ENCODE measurements around the gene POFUT2.

DNA sequence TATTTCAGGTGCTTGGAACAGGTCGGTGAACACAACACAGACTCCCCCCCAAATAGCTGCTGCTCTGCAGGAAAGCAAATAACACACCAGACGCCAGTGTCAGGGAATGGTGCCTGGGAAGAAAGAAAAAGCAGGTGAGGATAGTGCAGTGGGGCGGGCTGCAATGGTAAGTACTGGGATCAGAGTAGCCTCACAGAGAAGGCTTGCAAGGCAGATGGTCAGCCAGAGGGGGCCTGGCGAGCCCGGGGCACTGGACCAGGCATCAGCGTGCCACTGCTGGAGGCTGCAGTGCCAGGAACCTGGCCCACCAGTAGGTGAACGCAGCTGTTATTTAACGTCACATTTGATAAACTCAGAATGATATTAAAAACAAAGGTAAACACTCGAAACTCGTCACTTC lies 60.0 kb downstream of the POFUT2 start:
- TF ChIP-seq POLR2A (IDR thresholded peaks at IDR 0.05): no peak
- TF ChIP-seq CTCF (IDR thresholded peaks at IDR 0.05 in 4 of 5, conservative IDR thresholded peaks at IDR 0.05 in 1 of 5): no peak

Measured in gastrocnemius medialis (tissue), 4 donors.